WTC11 (cell line): ENCODE measurements around the gene CPNE9.

ENCODE experiments used
- CREM ChIP-seq: sonication (generic); formaldehyde crosslinking; IDR thresholded peaks from 2 replicates; pipeline ENCODE4 v1.8.1; 2022; ENCODE audit warnings: mild to moderate bottlenecking, missing genetic modification reagents, moderate library complexity
- GRHL2 ChIP-seq: fragments of 250-450 bp; sonication (Bioruptor Pico); IDR thresholded peaks from 2 replicates; pipeline ENCODE4 v1.8.0; 2022; ENCODE audit warnings: mild to moderate bottlenecking, moderate library complexity; ENCODE audit not compliant: insufficient replicate concordance, severe bottlenecking
- JUN ChIP-seq: sonication (generic); formaldehyde crosslinking; IDR thresholded peaks from 2 replicates; pipeline ENCODE4 v1.8.0; 2023; ENCODE audit warnings: mild to moderate bottlenecking, missing genetic modification reagents
- RELA ChIP-seq: sonication (generic); formaldehyde crosslinking; IDR thresholded peaks from 2 replicates; pipeline ENCODE4 v1.8.1; 2022; ENCODE audit warnings: missing genetic modification reagents, mild to moderate bottlenecking, borderline replicate concordance
- SMAD4 ChIP-seq: sonication (generic); formaldehyde crosslinking; IDR thresholded peaks from 2 replicates; pipeline ENCODE4 v1.8.0; 2022; ENCODE audit warnings: mild to moderate bottlenecking, missing genetic modification reagents
- ZNF138 ChIP-seq: sonication (generic); formaldehyde crosslinking; conservative IDR thresholded peaks from 2 replicates; pipeline ENCODE4 v1.8.1; 2022; ENCODE audit warnings: mild to moderate bottlenecking, moderate library complexity, missing genetic modification reagents
- TF ChIP-seq, protein P1 (sequence below): fragments of 200-600 bp; IDR thresholded peaks from 2 replicates; pipeline ENCODE4 v1.8.0; 2022; ENCODE audit warnings: antibody characterized with exemption
- TF ChIP-seq, protein P2 (sequence below): sonication (generic); formaldehyde crosslinking; IDR thresholded peaks from 2 replicates; pipeline ENCODE4 v1.8.1; 2023; ENCODE audit warnings: mild to moderate bottlenecking, missing genetic modification reagents
- TF ChIP-seq, protein P3 (sequence below): sonication (generic); formaldehyde crosslinking; IDR thresholded peaks from 2 replicates; pipeline ENCODE4 v1.8.0; 2022; ENCODE audit warnings: mild to moderate bottlenecking, missing genetic modification reagents
- TF ChIP-seq, protein P4 (sequence below): sonication (generic); formaldehyde crosslinking; IDR thresholded peaks from 2 replicates; pipeline ENCODE4 v1.8.0; 2022; ENCODE audit warnings: mild to moderate bottlenecking, missing genetic modification reagents
- TF ChIP-seq, protein P5 (sequence below): sonication (generic); formaldehyde crosslinking; IDR thresholded peaks from 2 replicates; pipeline ENCODE4 v1.8.1; 2023; ENCODE audit warnings: mild to moderate bottlenecking, missing genetic modification reagents, moderate library complexity

DNA sequence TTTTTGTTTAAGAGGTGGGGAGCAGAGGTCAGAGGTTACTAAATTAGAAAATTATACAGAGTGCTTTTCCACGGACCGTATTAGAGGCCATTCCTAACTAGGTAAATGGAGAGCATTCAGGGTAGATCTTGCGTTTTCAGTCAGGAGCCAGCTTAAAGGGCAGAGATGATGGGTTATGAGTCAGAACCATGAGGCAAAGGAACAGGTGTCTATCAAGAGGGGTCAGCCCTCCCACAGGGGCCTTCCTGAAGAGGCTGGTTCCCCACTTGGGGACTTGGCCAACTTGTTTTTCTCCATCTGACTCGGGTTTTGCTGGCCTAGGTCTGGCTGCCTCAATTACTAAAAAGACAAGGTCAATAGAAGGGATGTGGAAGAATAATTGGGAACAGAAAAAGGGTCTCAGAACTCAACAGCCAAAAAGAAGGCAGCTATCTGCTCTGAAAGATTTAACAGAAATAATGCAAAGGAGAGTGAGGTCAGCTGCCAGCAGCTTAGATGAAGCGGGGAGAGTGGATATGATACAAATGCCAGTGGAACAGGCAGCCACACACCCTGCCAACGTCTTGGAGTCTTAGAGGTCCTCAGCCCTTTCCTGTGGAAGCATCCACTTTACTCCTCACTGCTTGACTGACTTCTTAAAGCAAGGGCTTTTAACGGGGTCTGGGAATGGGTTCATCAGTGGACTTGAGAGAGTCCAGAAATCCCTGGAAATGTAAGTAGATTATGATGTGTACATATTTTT lies 36.8 kb upstream of the CPNE9 start:
- TF ChIP-seq, protein P1, sequence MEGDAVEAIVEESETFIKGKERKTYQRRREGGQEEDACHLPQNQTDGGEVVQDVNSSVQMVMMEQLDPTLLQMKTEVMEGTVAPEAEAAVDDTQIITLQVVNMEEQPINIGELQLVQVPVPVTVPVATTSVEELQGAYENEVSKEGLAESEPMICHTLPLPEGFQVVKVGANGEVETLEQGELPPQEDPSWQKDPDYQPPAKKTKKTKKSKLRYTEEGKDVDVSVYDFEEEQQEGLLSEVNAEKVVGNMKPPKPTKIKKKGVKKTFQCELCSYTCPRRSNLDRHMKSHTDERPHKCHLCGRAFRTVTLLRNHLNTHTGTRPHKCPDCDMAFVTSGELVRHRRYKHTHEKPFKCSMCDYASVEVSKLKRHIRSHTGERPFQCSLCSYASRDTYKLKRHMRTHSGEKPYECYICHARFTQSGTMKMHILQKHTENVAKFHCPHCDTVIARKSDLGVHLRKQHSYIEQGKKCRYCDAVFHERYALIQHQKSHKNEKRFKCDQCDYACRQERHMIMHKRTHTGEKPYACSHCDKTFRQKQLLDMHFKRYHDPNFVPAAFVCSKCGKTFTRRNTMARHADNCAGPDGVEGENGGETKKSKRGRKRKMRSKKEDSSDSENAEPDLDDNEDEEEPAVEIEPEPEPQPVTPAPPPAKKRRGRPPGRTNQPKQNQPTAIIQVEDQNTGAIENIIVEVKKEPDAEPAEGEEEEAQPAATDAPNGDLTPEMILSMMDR, result no peak
- no peak for TF ChIP-seq GRHL2 (CRISPR knock-in tag)
- TF ChIP-seq, protein P2, sequence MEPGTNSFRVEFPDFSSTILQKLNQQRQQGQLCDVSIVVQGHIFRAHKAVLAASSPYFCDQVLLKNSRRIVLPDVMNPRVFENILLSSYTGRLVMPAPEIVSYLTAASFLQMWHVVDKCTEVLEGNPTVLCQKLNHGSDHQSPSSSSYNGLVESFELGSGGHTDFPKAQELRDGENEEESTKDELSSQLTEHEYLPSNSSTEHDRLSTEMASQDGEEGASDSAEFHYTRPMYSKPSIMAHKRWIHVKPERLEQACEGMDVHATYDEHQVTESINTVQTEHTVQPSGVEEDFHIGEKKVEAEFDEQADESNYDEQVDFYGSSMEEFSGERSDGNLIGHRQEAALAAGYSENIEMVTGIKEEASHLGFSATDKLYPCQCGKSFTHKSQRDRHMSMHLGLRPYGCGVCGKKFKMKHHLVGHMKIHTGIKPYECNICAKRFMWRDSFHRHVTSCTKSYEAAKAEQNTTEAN (CRISPR knock-in tag), result no peak
- TF ChIP-seq, protein P3, sequence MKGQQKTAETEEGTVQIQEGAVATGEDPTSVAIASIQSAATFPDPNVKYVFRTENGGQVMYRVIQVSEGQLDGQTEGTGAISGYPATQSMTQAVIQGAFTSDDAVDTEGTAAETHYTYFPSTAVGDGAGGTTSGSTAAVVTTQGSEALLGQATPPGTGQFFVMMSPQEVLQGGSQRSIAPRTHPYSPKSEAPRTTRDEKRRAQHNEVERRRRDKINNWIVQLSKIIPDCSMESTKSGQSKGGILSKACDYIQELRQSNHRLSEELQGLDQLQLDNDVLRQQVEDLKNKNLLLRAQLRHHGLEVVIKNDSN (CRISPR knock-in tag), result no peak
- no peak for TF ChIP-seq ZNF138 (CRISPR knock-in tag)
- no peak for TF ChIP-seq RELA (CRISPR knock-in tag)
- TF ChIP-seq, protein P4, sequence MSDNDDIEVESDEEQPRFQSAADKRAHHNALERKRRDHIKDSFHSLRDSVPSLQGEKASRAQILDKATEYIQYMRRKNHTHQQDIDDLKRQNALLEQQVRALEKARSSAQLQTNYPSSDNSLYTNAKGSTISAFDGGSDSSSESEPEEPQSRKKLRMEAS (CRISPR knock-in tag), result no peak
- no peak for TF ChIP-seq CREM (CRISPR knock-in tag)
- TF ChIP-seq, protein P5, sequence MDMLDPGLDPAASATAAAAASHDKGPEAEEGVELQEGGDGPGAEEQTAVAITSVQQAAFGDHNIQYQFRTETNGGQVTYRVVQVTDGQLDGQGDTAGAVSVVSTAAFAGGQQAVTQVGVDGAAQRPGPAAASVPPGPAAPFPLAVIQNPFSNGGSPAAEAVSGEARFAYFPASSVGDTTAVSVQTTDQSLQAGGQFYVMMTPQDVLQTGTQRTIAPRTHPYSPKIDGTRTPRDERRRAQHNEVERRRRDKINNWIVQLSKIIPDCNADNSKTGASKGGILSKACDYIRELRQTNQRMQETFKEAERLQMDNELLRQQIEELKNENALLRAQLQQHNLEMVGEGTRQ (CRISPR knock-in tag), result no peak
- TF ChIP-seq SMAD4 (CRISPR knock-in tag), result no peak
- no peak for TF ChIP-seq JUN (CRISPR knock-in tag)
